Measurements from ENCODE around the gene RPS6KL1. TPM values are rescaled to one million over a fixed set of nuclear protein-coding genes. Genes with fewer than 3 reads are reported as not detected.

Gene RPS6KL1
- total RNA-seq, 1 experiment from 2014 or later: 17.9 TPM

- Histone ChIP-seq H3K36me3 (ENCODE audit: low read depth, low read length) (no peaks in the 10 kb centered on the region), H3K9me2 (replicated peaks; ENCODE audit: low read length) (no peaks in the 10 kb centered on the region), H3K4me2 (ENCODE audit: low read length) (no peak overlapping the region), H3K27me3 (ENCODE audit: low read length) (no peaks in the 10 kb centered on the region), H3F3A (ENCODE audit: low read length, unreplicated experiment) (no peaks in the 10 kb centered on the region), H3K9me3 (ENCODE audit: low read length) (no peaks in the 10 kb centered on the region), H2AFZ (ENCODE audit: low read length) (no peak overlapping the region), H3K4me3 (ENCODE audit: low read length) (no peak overlapping the region), H3K9ac (ENCODE audit: low read length) (no peak overlapping the region), H3K79me2 (ENCODE audit: low read length) (no peaks in the 10 kb centered on the region), H3K27ac (ENCODE audit: low read length) (no peak overlapping the region), H4K20me1 (ENCODE audit: low read length) (no peaks in the 10 kb centered on the region), H3K4me1 (ENCODE audit: insufficient read depth, low read length) (no peaks in the 10 kb centered on the region)
- TSS peak; percentile 7 for BruUV-seq (replicated peaks)
- CTCF ChIA-PET: interaction anchor here (0.6 to 2.9 kb wide), 12 partner anchors 11 to 252 kb away, joined by 3 to 56 read pairs (median 4); no protein-coding TSS in a partner anchor
- DNase-seq (peak; percentile 92), ATAC-seq (peak; percentile 80)
- TF ChIP-seq EZH2 (IDR thresholded peaks at IDR 0.05; ENCODE audit: low read length, unreplicated experiment) (no peak), EZH2phosphoT487 (IDR thresholded peaks at IDR 0.05; ENCODE audit: borderline replicate concordance, low read length) (no peak), CTCF (conservative IDR thresholded peaks at IDR 0.05; ENCODE audit: low read depth, low read length) (peak; percentile 90)
- intact Hi-C loops (cut with micrococcal nuclease): loop anchor here (1.0 to 2.0 kb wide), 3 partner anchors 22 to 227 kb away; no protein-coding TSS in a partner anchor
- POLR2A ChIA-PET (ENCODE audit: unreplicated experiment): interaction anchor here (0.6 kb wide), 1 partner anchor 232 kb away, joined by 3 read pairs; no protein-coding TSS in a partner anchor
Observed at GRCh38 chr14:74860899-74861733, 61.9 kb downstream of the RPS6KL1 start.

GRCh38 chr14:74859757-74860552, 63.1 kb downstream of the RPS6KL1 start:
- H3F3A ChIP-seq (ENCODE audit: low read length, unreplicated experiment): no peaks in the 10 kb centered on the region
- H3K36me3 ChIP-seq (ENCODE audit: low read depth, low read length): no peaks in the 10 kb centered on the region
- H3K9me3 ChIP-seq (ENCODE audit: low read length): no peaks in the 10 kb centered on the region
- H3K4me2 ChIP-seq (ENCODE audit: low read length): no peak overlapping the region
- ATAC-seq: no peak
- DNase-seq: no peak
- TF ChIP-seq CTCF (conservative IDR thresholded peaks at IDR 0.05; ENCODE audit: low read depth, low read length) (no peak), EZH2phosphoT487 (IDR thresholded peaks at IDR 0.05; ENCODE audit: borderline replicate concordance, low read length) (no peak), EZH2 (IDR thresholded peaks at IDR 0.05; ENCODE audit: low read length, unreplicated experiment) (no peak)
- no peak overlapping the region for H3K4me3 ChIP-seq (ENCODE audit: low read length)
- no peaks in the 10 kb centered on the region for H3K9me2 ChIP-seq (replicated peaks; ENCODE audit: low read length)
- no peaks in the 10 kb centered on the region for H4K20me1 ChIP-seq (ENCODE audit: low read length)
- no peaks in the 10 kb centered on the region for H3K4me1 ChIP-seq (ENCODE audit: insufficient read depth, low read length)
- H3K79me2 ChIP-seq (ENCODE audit: low read length): no peaks in the 10 kb centered on the region
- H3K9ac ChIP-seq (ENCODE audit: low read length): no peak overlapping the region
- CTCF ChIA-PET: interaction anchor here (1.2 to 2.9 kb wide), 4 partner anchors 13 to 46 kb away, joined by 3 to 56 read pairs (median 20); no protein-coding TSS in a partner anchor
- no TSS peak for BruUV-seq (replicated peaks)
- H3K27me3 ChIP-seq (ENCODE audit: low read length): no peaks in the 10 kb centered on the region
- POLR2A ChIA-PET (ENCODE audit: unreplicated experiment): no interaction called here
- H3K27ac ChIP-seq (ENCODE audit: low read length): no peak overlapping the region
- intact Hi-C loops (cut with micrococcal nuclease): loop anchor here (2.0 kb wide), 1 partner anchor 23 kb away; no protein-coding TSS in a partner anchor
- H2AFZ ChIP-seq (ENCODE audit: low read length): no peak overlapping the region
